ENCODE data around the gene ARRDC4. TPM values are rescaled to one million over a fixed set of nuclear protein-coding genes. Genes with fewer than 3 reads are reported as not detected.

Gene ARRDC4
- total and polyA plus RNA-seq, 9 of the 15 experiments (the other 6 are each of a cell fraction or from before 2014, with no cell fraction given), result 4.3 to 16.1 (median 14.4) TPM

DNA sequence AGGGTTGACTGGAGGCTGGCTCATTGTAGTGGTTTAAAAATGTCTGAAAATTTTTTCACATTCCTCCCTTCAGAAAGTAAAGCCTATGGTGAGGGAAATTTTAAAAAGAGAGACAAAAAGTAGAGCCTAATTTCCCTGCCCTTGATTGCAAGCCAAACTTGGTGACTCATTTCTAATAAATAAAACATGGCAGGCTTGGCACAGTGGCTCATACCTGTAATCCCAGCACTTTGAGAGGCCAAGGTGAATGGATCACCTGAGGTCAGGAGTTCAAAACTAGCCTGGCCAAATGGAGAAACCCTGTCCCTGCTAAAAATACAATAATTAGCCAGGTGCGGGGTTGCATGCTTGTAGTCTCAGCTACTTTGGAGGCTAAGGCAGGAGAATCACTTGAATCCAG, 18.9 kb upstream of the ARRDC4 start (continued):
- no peak for TF ChIP-seq SMARCE1 (IDR thresholded peaks at IDR 0.05)
- no peak for TF ChIP-seq ERF (CRISPR knock-in tag; IDR thresholded peaks at IDR 0.05)
- TF ChIP-seq ESRRA (IDR thresholded peaks at IDR 0.05; ENCODE audit: borderline replicate concordance, low read depth), result no peak
- TF ChIP-seq, protein P1, sequence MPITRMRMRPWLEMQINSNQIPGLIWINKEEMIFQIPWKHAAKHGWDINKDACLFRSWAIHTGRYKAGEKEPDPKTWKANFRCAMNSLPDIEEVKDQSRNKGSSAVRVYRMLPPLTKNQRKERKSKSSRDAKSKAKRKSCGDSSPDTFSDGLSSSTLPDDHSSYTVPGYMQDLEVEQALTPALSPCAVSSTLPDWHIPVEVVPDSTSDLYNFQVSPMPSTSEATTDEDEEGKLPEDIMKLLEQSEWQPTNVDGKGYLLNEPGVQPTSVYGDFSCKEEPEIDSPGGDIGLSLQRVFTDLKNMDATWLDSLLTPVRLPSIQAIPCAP (CRISPR knock-in tag; IDR thresholded peaks at IDR 0.05; ENCODE audit: borderline replicate concordance), result no peak
- no peak for TF ChIP-seq RBM34 (IDR thresholded peaks at IDR 0.05; ENCODE audit: borderline replicate concordance, insufficient read depth, low read length)
- no peak for TF ChIP-seq KDM1A (IDR thresholded peaks at IDR 0.05)
- TF ChIP-seq, protein P2, sequence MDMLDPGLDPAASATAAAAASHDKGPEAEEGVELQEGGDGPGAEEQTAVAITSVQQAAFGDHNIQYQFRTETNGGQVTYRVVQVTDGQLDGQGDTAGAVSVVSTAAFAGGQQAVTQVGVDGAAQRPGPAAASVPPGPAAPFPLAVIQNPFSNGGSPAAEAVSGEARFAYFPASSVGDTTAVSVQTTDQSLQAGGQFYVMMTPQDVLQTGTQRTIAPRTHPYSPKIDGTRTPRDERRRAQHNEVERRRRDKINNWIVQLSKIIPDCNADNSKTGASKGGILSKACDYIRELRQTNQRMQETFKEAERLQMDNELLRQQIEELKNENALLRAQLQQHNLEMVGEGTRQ (CRISPR knock-in tag; IDR thresholded peaks at IDR 0.05), result no peak
- no peak for TF ChIP-seq PHF8 (IDR thresholded peaks at IDR 0.05; ENCODE audit: borderline replicate concordance, low read length)
- TF ChIP-seq, protein P3, sequence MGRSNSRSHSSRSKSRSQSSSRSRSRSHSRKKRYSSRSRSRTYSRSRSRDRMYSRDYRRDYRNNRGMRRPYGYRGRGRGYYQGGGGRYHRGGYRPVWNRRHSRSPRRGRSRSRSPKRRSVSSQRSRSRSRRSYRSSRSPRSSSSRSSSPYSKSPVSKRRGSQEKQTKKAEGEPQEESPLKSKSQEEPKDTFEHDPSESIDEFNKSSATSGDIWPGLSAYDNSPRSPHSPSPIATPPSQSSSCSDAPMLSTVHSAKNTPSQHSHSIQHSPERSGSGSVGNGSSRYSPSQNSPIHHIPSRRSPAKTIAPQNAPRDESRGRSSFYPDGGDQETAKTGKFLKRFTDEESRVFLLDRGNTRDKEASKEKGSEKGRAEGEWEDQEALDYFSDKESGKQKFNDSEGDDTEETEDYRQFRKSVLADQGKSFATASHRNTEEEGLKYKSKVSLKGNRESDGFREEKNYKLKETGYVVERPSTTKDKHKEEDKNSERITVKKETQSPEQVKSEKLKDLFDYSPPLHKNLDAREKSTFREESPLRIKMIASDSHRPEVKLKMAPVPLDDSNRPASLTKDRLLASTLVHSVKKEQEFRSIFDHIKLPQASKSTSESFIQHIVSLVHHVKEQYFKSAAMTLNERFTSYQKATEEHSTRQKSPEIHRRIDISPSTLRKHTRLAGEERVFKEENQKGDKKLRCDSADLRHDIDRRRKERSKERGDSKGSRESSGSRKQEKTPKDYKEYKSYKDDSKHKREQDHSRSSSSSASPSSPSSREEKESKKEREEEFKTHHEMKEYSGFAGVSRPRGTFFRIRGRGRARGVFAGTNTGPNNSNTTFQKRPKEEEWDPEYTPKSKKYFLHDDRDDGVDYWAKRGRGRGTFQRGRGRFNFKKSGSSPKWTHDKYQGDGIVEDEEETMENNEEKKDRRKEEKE (IDR thresholded peaks at IDR 0.05; ENCODE audit: borderline replicate concordance in 1 of 2, control insufficient read depth in 1 of 2, low read depth in 2 of 2, low read length in 1 of 2), result no peak
- no peak for TF ChIP-seq ZNF217 (CRISPR knock-in tag; IDR thresholded peaks at IDR 0.05)
- TF ChIP-seq, protein P4, sequence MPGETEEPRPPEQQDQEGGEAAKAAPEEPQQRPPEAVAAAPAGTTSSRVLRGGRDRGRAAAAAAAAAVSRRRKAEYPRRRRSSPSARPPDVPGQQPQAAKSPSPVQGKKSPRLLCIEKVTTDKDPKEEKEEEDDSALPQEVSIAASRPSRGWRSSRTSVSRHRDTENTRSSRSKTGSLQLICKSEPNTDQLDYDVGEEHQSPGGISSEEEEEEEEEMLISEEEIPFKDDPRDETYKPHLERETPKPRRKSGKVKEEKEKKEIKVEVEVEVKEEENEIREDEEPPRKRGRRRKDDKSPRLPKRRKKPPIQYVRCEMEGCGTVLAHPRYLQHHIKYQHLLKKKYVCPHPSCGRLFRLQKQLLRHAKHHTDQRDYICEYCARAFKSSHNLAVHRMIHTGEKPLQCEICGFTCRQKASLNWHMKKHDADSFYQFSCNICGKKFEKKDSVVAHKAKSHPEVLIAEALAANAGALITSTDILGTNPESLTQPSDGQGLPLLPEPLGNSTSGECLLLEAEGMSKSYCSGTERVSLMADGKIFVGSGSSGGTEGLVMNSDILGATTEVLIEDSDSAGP (CRISPR knock-in tag; IDR thresholded peaks at IDR 0.05), result no peak
- TF ChIP-seq FOXA1 (IDR thresholded peaks at IDR 0.05; ENCODE audit: borderline replicate concordance), result no peak
